ENCODE data around the gene SPECC1. TPM values are rescaled to one million over a fixed set of nuclear protein-coding genes. Genes with fewer than 3 reads are reported as not detected.

Gene SPECC1
- total RNA-seq, 1 donor from 2014 or later: 83.0 TPM

- no peak overlapping the region for H3K9ac ChIP-seq (ENCODE audit: low read length)
- TF ChIP-seq CTCF (IDR thresholded peaks at IDR 0.05; ENCODE audit: insufficient read depth, low read depth, low read length) (no peak), EZH2 (IDR thresholded peaks at IDR 0.05; ENCODE audit: insufficient read depth, low read length) (no peak)
- no peaks in the 10 kb centered on the region for H3K9me3 ChIP-seq (ENCODE audit: insufficient read depth, low read depth, low read length)
- H3K79me2 ChIP-seq (ENCODE audit: insufficient read depth, low read length): no peaks in the 10 kb centered on the region
- no peak overlapping the region for H3K4me2 ChIP-seq (ENCODE audit: low read length)
- H3K4me1 Mint-ChIP-seq (ENCODE audit: low read depth, unreplicated experiment): peaks cover 12% of the 10 kb centered on the region
- DNase-seq (ENCODE audit: low read depth) (no peak), FAIRE-seq (no peak)
- H2AFZ ChIP-seq (ENCODE audit: low read depth, low read length): no peak overlapping the region
- H3K27ac Mint-ChIP-seq (ENCODE audit: unreplicated experiment): peak overlapping the region; percentile 45
- H3K36me3 Mint-ChIP-seq (ENCODE audit: low read depth, unreplicated experiment): no peaks in the 10 kb centered on the region
- no peaks in the 10 kb centered on the region for H3K4me1 ChIP-seq (ENCODE audit: insufficient read depth, low read length)
- H3K9me3 Mint-ChIP-seq (ENCODE audit: unreplicated experiment): peaks cover 4% of the 10 kb centered on the region
- H3K27ac ChIP-seq (ENCODE audit: low read depth, low read length): no peak overlapping the region
- H3K36me3 ChIP-seq (ENCODE audit: insufficient read depth, low read length): no peaks in the 10 kb centered on the region
- H3K27me3 Mint-ChIP-seq (ENCODE audit: low read depth, unreplicated experiment): peaks cover 13% of the 10 kb centered on the region
- no peaks in the 10 kb centered on the region for H4K20me1 ChIP-seq (ENCODE audit: insufficient read depth, low read length)
- no peaks in the 10 kb centered on the region for H3K27me3 ChIP-seq (ENCODE audit: insufficient read depth, low read length)
- H3K4me3 ChIP-seq (ENCODE audit: insufficient read depth, low read depth, low read length): no peak overlapping the region
- no peak overlapping the region for H3K4me3 Mint-ChIP-seq (ENCODE audit: unreplicated experiment)
Observed at GRCh38 chr17:19987897-19988296, 21.3 kb upstream of the SPECC1 start.

DNA sequence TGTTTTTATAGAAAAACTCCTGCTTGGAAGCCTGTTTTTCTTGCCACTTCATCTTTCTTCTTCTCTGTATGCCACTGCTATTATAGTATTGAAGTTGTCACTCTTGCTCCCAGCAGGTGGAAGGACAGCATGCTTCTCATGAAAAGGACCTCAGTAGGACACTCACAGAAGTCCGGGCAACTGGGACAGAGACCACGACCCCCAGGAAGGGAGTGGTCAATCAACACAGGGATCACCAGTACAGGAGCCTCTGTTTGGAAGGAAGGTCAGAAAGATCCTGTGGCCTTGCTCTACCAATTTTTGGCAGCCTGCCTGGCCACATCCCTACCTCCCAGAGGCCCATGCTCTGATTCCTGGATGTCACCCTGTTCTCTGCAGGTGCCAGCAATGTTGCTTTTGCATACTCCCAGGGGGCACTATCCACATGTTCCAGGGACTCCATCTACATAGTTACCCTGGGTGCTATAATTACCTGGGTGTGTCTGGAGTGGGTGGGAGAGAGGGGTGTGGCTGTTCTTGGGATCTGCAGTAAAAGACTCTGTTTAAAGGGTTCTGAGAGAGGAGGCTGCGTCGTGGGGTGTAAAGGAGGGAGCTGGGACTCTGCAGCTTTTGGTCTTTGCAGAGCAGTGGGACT, 17.8 kb upstream of the SPECC1 start:
- no peak overlapping the region for H3K4me2 ChIP-seq (ENCODE audit: low read length)
- TF ChIP-seq EZH2 (IDR thresholded peaks at IDR 0.05; ENCODE audit: insufficient read depth, low read length) (no peak), CTCF (IDR thresholded peaks at IDR 0.05; ENCODE audit: insufficient read depth, low read depth, low read length) (no peak)
- no peak overlapping the region for H3K27ac ChIP-seq (ENCODE audit: low read depth, low read length)
- no peak overlapping the region for H3K4me3 ChIP-seq (ENCODE audit: insufficient read depth, low read depth, low read length)
- peaks cover 13% of the 10 kb centered on the region for H3K27me3 Mint-ChIP-seq (ENCODE audit: low read depth, unreplicated experiment)
- DNase-seq (ENCODE audit: low read depth): no peak
- H3K9me3 ChIP-seq (ENCODE audit: insufficient read depth, low read depth, low read length): no peaks in the 10 kb centered on the region
- H3K4me3 Mint-ChIP-seq (ENCODE audit: unreplicated experiment): no peak overlapping the region
- no peak overlapping the region for H2AFZ ChIP-seq (ENCODE audit: low read depth, low read length)
- no peaks in the 10 kb centered on the region for H3K27me3 ChIP-seq (ENCODE audit: insufficient read depth, low read length)
- peaks cover 12% of the 10 kb centered on the region for H3K4me1 Mint-ChIP-seq (ENCODE audit: low read depth, unreplicated experiment)
- H3K4me1 ChIP-seq (ENCODE audit: insufficient read depth, low read length): no peaks in the 10 kb centered on the region
- H4K20me1 ChIP-seq (ENCODE audit: insufficient read depth, low read length): no peaks in the 10 kb centered on the region
- peaks cover 4% of the 10 kb centered on the region for H3K9me3 Mint-ChIP-seq (ENCODE audit: unreplicated experiment)
- H3K9ac ChIP-seq (ENCODE audit: low read length): no peak overlapping the region
- no peaks in the 10 kb centered on the region for H3K79me2 ChIP-seq (ENCODE audit: insufficient read depth, low read length)
- no peak for FAIRE-seq
- H3K36me3 ChIP-seq (ENCODE audit: insufficient read depth, low read length): no peaks in the 10 kb centered on the region
- H3K27ac Mint-ChIP-seq (ENCODE audit: unreplicated experiment): no peak overlapping the region
- H3K36me3 Mint-ChIP-seq (ENCODE audit: low read depth, unreplicated experiment): no peaks in the 10 kb centered on the region

All from astrocyte (in vitro differentiated cells and primary cell).